ENCODE measurements around the gene CIPC.

CIPC gene

DNA sequence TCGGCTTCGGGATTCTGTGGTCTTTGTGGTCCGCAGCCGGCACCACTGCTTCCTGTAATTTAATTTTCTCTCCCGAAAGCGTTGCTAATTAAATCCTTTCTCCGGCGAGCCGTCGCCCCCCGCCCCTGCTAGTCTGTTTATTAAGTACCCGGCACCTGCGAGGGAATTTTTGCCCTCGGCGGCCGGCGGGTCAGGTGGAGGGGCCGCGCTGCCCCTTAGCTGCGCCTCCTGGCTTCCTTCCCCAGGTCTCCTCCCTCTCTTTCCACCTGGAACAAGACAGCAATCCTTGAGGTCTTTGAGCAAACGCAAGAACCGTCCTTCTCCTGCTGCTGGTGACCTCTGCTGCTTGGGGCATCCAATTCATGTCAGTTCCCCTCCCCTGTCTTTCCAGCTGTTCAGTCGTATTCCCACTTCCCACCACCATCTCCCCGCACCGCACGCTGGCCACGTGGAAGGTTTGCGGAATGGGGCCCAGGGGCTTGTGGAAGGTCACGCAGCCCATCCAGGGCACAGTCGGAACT lies 27.3 kb downstream of the CIPC start:
- DNase-seq (ENCODE audit: low read depth, low spot score) = no peak

DNA sequence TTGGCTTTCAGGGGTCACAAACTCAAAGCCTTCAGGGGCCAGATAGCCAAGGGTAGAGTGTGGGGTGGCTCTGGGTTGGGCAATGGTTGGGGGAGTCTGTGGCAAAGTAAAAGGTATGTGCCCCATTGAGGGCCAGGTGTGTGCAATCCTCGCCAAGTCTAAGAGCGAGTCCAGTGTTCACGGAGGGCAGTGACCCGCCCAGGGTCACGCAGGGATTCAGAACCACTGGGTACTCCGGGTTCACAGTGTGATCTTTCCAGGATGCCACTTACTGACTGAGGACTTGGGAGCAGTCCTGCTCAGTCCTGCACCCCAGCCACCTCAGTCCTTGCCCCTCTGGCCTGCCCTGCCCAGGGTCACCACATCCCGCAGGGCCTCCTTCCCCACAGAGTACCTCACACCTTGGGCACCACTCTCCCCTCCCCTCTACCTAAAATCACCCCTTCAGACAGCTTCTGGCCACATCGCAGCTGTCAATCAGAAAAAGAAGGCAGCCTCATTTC lies 27.8 kb downstream of the CIPC start:
- DNase-seq (ENCODE audit: low read depth, low spot score) = no peak

DNA sequence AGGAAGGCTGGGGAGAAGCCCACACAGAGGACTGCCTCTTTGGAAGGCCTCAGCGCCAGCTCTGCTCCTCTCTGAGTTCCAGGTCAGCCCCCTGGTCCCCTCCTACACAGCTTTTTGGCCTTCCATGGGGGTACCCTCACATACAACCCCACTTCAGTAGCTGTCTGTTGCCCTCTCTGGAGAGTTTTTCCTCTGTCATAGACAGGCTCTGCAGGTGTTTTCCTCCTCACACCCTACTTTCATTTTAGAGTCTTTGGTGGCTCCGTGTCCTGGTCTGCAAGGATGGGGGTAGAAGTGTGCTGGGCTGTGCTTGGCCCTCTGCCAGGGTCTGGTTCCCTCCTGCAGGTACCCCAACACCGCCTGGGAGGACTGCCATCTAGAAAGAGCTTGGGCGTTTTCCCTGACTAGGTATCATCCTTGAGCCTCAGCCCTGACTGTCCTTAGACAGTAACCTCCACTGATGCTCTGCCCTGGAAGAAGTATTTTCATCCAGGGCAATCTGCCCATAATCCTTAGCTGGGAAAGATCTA lies 28.5 kb downstream of the CIPC start:
- DNase-seq (ENCODE audit: low read depth, low spot score) = no peak

DNA sequence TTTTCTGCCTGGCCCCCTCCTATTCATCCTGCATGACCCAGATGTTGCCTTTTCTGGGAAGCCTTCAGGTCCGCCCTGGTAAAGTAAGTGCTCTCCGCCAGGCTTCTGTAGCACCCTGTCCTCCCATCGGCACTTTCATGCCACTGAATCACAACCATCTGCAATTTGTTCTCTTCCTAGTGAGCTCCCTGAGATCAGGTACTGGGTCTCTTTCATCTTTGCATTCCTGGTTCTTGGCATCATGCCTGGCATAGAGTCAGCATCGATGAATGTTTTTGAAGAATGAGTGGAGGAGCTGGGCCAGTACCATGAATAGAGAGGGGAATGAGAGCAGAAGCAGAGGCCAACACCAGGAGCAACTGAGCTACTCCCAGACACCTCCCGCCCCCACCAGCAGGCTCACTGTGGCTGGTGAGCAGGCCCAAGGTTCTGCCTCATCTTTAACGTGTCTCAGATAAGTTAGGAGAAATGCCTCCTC lies 30.4 kb downstream of the CIPC start:
- DNase-seq (ENCODE audit: low read depth, low spot score) = no peak

DNA sequence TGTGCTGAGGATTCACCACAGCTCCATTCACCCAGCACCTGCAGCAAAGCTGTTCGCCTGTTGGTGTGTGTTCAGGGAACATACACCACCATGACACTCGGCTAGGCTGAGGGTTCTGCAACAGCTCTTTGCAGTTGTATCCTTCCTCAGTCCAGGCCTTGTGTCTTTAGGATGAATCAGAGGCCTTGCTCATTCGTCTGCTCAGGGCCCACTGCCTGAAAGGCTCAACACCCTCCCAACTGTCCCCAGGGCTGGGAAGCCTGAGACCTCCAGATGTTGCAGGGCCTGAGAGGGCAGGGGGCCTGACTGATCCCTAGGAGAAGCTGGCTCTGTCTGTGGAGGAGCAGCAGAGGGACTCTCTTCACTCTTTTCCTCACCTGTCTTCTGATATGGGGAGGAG lies 32.3 kb downstream of the CIPC start:
- no peak for DNase-seq (ENCODE audit: low read depth, low spot score)

GRCh38 chr14:77131206-77131605 lies 33.1 kb downstream of the CIPC start:
- DNase-seq (ENCODE audit: low read depth, low spot score) = no peak

- no peak for DNase-seq (ENCODE audit: low read depth, low spot score)
These were observed 33.9 kb downstream of the CIPC start for GRCh38 chr14:77131871-77132486.

DNA sequence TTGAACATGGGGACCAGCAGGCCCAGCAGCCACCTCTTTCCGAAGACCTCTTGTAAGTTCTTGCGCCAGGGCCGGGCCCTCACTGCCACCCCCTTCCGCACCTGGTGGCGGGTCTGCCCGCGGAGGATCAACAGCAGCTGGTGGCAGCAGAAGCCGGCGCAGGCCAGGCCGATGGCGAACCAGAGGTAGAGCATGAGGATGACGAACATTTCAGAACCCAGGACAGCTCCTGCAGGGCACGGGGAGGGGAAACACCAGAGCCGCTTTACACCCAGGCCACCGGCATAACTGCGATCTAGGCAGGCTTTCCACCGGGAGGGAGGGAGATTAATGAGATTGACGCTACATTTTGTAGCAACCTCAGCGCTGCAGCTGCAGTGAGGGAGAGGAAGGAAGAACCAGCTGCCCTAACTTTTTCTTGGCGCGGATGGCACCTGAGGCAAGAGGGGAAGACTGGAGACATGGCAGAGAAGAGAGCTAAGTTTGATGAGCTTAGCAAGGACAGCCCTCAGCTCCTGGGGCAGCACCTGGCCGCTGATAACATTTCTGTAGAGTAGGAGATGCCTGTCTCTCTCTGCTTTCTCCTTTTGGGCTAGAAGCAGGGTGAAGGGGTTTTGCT lies 35.8 kb downstream of the CIPC start:
- DNase-seq (ENCODE audit: low read depth, low spot score) = no peak

- no peak for DNase-seq (ENCODE audit: low read depth, low spot score)
These were observed 41.0 kb downstream of the CIPC start for GRCh38 chr14:77139022-77139421.

- no peak for DNase-seq (ENCODE audit: low read depth, low spot score)
These were observed 41.7 kb downstream of the CIPC start for GRCh38 chr14:77139540-77140358.

GRCh38 chr14:77140359-77141213 lies 42.5 kb downstream of the CIPC start:
- no peak for DNase-seq (ENCODE audit: low read depth, low spot score)

DNA sequence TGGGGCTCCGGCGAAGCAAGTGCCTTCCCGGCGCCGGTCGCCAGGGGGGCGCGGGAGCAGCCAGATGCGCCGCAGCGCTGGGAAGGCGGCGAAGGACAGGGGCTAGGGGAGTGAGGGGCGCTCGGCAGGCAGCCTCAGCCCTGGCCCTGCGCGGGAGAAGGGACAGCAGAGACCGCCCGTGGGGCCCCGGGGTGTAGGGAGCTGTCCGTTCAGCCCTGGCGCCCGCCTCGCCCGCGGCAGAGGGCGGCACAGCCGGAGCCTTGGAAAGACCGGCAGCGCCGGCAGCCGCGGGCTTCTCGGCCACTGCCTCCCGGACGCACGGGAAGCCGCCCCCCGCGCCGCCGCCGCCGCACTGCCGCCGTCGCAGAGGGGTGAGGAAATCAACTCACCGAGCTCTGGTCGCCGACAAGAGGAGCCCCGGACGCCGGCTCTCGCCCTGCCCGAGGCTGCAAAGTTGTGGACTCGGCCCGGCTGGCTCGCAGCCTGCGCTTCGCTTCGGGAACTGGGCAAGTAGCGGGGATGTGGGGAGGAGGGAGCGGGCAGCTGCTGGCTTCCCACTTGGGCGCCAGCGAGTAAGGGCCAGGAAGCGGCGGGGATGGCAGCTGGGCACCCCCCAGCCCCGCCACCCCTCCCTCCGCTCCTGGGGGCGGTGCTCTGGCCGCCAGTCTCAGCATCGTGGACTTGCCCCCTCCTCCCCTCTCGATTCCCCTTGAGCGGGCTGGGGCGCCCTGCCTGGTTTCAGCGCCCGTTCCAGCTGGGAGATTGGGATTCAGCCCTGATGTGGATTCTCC lies 43.4 kb downstream of the CIPC start, which contains the start of gene ZDHHC22:
Gene ZDHHC22 (minus strand): TSS at position 578 of the 791 bp plus-strand sequence. CDS start 2,053 bp downstream, outside the sequence.
- no peak for DNase-seq (ENCODE audit: low read depth, low spot score)

GRCh38 chr14:77142005-77142800 lies 44.1 kb downstream of the CIPC start:
- DNase-seq (ENCODE audit: low read depth, low spot score) = no peak

DNA sequence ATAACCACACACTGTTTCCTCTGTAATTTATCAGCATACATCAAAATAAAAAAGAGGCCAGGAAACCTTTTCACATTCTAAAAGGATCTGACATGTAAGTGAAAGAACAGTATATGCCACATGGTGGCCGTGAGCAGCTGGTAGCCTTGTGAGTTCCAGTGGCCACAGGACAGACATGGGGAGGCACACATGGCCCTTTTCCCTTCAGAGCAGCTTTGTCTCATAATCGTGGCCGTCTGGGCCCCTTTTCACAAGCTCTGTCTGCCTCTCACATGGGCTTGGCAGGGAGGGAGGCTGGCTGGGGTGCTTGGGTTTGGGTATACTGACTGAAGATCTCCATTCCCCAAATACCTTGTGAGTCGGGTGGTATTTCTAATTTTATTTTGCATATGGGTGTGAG lies 45.0 kb downstream of the CIPC start:
- DNase-seq (ENCODE audit: low read depth, low spot score) = no peak

- no peak for DNase-seq (ENCODE audit: low read depth, low spot score)
These were observed 46.5 kb downstream of the CIPC start for GRCh38 chr14:77144412-77145115.

GRCh38 chr14:77145975-77146740 lies 48.1 kb downstream of the CIPC start:
- no peak for DNase-seq (ENCODE audit: low read depth, low spot score)

DNA sequence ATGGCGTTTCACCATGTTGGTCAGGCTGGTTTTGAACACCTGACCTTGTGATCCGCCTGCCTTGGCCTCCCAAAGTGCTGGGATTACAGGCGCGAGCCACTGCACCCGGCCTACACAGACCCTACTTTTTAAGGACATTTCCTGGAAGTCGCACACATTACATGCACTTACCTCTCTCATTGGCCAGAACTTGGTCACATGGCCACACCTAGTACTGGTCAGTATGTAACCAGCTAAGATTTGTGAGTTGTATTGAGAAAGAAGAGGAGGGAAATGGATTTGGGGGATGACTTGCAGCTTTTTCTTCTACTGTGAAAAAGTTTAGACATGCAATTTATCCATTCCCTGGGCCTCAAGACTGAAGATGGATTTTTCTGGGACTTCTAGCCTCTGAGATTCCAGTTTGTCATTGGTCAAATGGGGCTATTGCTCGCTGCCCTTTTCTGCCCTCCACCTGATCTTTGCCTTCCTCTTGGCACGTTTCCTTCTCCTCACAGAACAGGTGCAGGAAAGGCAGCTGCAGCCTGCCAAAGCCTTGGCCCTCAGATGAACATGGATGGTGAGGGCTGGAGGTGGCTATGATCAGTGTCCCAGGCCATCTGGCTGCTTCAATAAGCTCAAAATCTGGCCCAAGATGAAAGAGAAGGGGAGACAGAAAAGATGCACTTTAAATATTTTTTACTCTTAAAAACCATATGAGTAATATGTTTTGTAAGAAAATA lies 50.6 kb downstream of the CIPC start:
- DNase-seq (ENCODE audit: low read depth, low spot score) = no peak
